Pons (tissue), 1 donor: ENCODE data around the gene NUDT22.
"Not testable (repeated sequence)": the region's sequence is repeated elsewhere in the genome, so short reads cannot be mapped to it uniquely, and the experiment has no call there.

Experiments used
- DNase-seq: peaks from one replicate; pipeline ENCODE4 v3.0.0-alpha.2; 2016; ENCODE audit warnings: low spot score

Gene NUDT22

GRCh38 chr11:64241491-64242374 lies 15.7 kb downstream of the NUDT22 start:
- no peak for DNase-seq

- no peak for DNase-seq
Observed at GRCh38 chr11:64243236-64243854, 17.3 kb downstream of the NUDT22 start.

- DNase-seq = no peak
Observed at GRCh38 chr11:64244107-64244506, 18.0 kb downstream of the NUDT22 start.

GRCh38 chr11:64244966-64245365 lies 18.9 kb downstream of the NUDT22 start:
- DNase-seq = no peak

GRCh38 chr11:64245401-64245796 lies 19.3 kb downstream of the NUDT22 start:
- no peak for DNase-seq

GRCh38 chr11:64245797-64246620 lies 19.9 kb downstream of the NUDT22 start:
- DNase-seq = no peak

GRCh38 chr11:64246621-64246870 lies 20.5 kb downstream of the NUDT22 start:
- not testable (repeated sequence) for DNase-seq

GRCh38 chr11:64246871-64247728 lies 21.0 kb downstream of the NUDT22 start, which contains the start of gene PPP1R14B:
PPP1R14B (minus strand) TSS chr11:64246943; CDS start chr11:64246673, 270 bp downstream.
- no peak for DNase-seq

- DNase-seq = no peak
Observed at GRCh38 chr11:64247729-64248531, 21.9 kb downstream of the NUDT22 start.

- DNase-seq = no peak
Observed at GRCh38 chr11:64248578-64248977, 22.5 kb downstream of the NUDT22 start.

- DNase-seq = no peak
Observed at GRCh38 chr11:64249038-64249437, 23.0 kb downstream of the NUDT22 start.

- DNase-seq = no peak
Observed at GRCh38 chr11:64249563-64250414, 23.7 kb downstream of the NUDT22 start.

- no peak for DNase-seq
Observed at GRCh38 chr11:64250415-64251015, 24.4 kb downstream of the NUDT22 start.

GRCh38 chr11:64251016-64251752 lies 25.1 kb downstream of the NUDT22 start, which contains the start of gene PLCB3:
PLCB3 (plus strand) TSS chr11:64251530; CDS start chr11:64251650, 120 bp downstream.
- DNase-seq = no peak

GRCh38 chr11:64251753-64252002 lies 25.6 kb downstream of the NUDT22 start:
- no peak for DNase-seq

- DNase-seq = no peak
Observed at GRCh38 chr11:64252003-64252872, 26.2 kb downstream of the NUDT22 start.

- DNase-seq = no peak
Observed at GRCh38 chr11:64253043-64253442, 27.0 kb downstream of the NUDT22 start.

- no peak for DNase-seq
Observed at GRCh38 chr11:64253481-64253880, 27.4 kb downstream of the NUDT22 start.
